Activated naive CD4-positive, alpha-beta T cell treated with anti-CD3 and anti-CD28 coated beads, Interleukin-2, amount 10 ng/mL, durations not matched to agents 7 days and 5 days (primary cell): ENCODE results near the gene DPM3.

Experiments used
- CTCF ChIA-PET: fragments of 350-600 bp; sonication (Branson Sonifier 250); formaldehyde crosslinking; loops from one replicate; lab custom pipeline; 2021; ENCODE audit warnings: antibody characterized with exemption; lab: Charles Lee
- DNase-seq: peaks from one replicate; pipeline ENCODE4 v3.0.0-alpha.2; 2020
- H3K27ac Mint-ChIP-seq: one replicate; pipeline ENCODE4 v1.8.0; 2021; ENCODE audit warnings: mild to moderate bottlenecking, moderate library complexity, mixed read lengths
- H3K27me3 Mint-ChIP-seq: one replicate; pipeline ENCODE4 v1.8.0; 2021; ENCODE audit warnings: mild to moderate bottlenecking, mixed read lengths
- H3K36me3 Mint-ChIP-seq: one replicate; pipeline ENCODE4 v1.8.0; 2021; ENCODE audit warnings: mixed read lengths
- H3K4me1 Mint-ChIP-seq: one replicate; pipeline ENCODE4 v1.8.0; 2021; ENCODE audit warnings: mixed read lengths
- H3K4me3 Mint-ChIP-seq: one replicate; pipeline ENCODE4 v1.8.0; 2021; ENCODE audit warnings: mild to moderate bottlenecking, moderate library complexity, mixed read lengths
- H3K9me3 Mint-ChIP-seq: one replicate; pipeline ENCODE4 v1.8.0; 2021; ENCODE audit warnings: mixed read lengths

DPM3 gene

DNA sequence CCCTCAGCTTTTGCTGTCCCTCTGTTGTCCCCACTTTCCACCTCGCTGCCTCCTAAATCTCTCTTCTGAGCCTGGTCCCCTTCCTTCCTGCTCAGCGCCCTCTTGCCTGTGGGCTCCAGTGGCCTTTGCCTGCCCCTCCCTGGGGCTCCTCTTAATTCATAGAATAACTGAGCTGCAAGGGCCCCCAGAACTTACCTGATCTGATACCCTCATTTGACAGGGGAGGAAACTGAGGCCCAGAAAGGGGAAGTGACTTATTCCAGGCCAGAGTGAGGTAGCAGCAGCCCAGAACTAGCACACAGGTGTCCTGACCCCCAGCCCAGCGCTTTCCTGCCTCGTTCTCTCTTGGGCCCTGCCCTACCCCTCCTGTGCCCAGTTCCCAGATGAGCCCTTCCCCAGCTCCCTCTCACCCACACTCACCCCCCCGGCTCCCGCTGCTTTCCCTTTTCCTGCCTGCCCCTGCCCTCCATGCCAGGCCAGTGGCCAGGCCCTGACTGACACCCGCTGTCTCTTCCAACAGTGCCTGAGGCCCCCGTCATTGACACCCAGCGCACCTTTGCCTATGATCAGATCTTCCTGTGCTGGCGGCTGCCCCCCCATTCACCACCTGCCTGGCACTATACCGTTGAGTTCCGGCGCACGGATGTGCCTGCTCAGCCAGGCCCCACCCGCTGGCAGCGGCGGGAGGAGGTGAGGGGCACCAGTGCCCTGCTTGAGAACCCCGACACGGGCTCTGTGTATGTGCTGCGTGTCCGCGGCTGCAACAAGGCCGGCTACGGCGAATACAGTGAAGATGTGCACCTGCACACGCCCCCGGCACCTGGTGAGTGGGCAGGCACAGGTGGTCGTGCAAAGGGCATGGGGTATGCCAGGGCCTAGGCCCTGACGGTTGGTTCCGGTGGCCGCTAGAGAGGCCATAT, 39.0 kb upstream of the DPM3 start:
- Mint-ChIP-seq H3K4me3 (no peak overlapping the region), H3K9me3 (no peaks in the 10 kb centered on the region), H3K27ac (peak overlapping the region; percentile 34), H3K4me1 (peaks cover 41% of the 10 kb centered on the region), H3K27me3 (no peaks in the 10 kb centered on the region), H3K36me3 (peaks cover 45% of the 10 kb centered on the region)
- CTCF ChIA-PET: interaction anchor here (2.5 kb wide), 1 partner anchor 14 kb away, joined by 37 read pairs; no protein-coding TSS in a partner anchor
- DNase-seq: peak; percentile 10

DNA sequence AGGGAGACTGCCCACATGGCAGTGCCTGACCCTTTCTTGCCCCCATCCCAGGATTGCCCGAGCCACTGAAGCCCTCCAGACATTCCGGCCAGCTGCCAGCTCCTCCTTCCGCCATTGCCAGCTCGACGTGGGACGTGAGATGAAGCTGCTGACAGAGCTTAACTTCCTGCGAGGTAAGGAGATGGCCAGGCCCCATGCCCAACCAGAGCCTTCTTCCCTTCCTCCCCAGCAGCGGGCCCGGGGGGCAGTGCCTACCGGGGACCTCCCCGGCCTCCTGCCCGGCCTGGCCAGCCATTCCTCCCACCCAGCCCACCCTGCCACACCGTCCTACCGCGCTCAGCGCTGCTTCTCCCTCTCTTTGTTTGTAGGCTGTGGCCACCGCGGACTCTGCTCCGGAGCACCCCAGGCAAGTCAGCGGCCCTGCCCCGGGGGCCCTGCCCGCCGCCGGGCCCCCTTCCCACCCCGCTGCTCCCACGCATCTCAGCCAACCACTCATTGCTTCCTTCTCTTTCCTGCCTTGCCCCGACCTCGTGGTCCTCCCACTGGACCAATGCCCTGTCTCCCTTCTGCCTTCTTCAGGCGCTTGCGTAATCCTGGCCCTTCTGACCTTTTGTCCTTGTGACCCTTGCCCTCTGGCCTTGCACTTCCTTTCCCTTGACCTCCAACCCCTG, 38.2 kb upstream of the DPM3 start:
- Mint-ChIP-seq H3K27me3 (no peaks in the 10 kb centered on the region), H3K27ac (peak overlapping the region; percentile 34), H3K4me1 (peaks cover 47% of the 10 kb centered on the region), H3K36me3 (peaks cover 42% of the 10 kb centered on the region), H3K9me3 (no peaks in the 10 kb centered on the region), H3K4me3 (no peak overlapping the region)
- CTCF ChIA-PET: interaction anchor here (1.7 to 2.5 kb wide), 3 partner anchors 15 to 72 kb away, joined by 5 to 37 read pairs (median 19); partner anchors contain the start of genes MTX1 and THBS3
- peak; percentile 11 for DNase-seq

DNA sequence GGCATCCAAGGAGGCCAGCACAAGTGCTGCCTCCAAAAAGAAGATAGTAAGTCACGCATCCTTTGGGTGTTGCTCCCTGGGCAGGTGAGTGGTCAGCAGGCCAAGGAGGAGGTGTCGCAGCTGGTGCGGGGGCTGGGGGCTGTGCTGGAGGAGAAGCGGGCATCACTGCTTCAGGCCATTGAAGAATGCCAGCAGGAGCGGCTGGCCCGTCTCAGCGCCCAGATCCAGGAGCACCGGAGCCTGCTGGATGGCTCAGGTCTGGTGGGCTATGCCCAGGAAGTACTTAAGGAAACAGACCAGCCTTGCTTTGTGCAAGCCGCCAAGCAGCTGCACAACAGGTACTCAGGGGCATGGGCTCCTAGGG, 37.6 kb upstream of the DPM3 start:
- H3K4me3 Mint-ChIP-seq: no peak overlapping the region
- H3K36me3 Mint-ChIP-seq: peaks cover 41% of the 10 kb centered on the region
- peak; percentile 8 for DNase-seq
- peak overlapping the region; percentile 52 for H3K27ac Mint-ChIP-seq
- CTCF ChIA-PET: interaction anchor here (1.0 to 2.5 kb wide), 7 partner anchors 15 to 87 kb away, joined by 4 to 37 read pairs (median 5); partner anchors contain the start of genes MTX1 and THBS3
- no peaks in the 10 kb centered on the region for H3K9me3 Mint-ChIP-seq
- H3K27me3 Mint-ChIP-seq: peaks cover 4% of the 10 kb centered on the region
- H3K4me1 Mint-ChIP-seq: peaks cover 54% of the 10 kb centered on the region

DNA sequence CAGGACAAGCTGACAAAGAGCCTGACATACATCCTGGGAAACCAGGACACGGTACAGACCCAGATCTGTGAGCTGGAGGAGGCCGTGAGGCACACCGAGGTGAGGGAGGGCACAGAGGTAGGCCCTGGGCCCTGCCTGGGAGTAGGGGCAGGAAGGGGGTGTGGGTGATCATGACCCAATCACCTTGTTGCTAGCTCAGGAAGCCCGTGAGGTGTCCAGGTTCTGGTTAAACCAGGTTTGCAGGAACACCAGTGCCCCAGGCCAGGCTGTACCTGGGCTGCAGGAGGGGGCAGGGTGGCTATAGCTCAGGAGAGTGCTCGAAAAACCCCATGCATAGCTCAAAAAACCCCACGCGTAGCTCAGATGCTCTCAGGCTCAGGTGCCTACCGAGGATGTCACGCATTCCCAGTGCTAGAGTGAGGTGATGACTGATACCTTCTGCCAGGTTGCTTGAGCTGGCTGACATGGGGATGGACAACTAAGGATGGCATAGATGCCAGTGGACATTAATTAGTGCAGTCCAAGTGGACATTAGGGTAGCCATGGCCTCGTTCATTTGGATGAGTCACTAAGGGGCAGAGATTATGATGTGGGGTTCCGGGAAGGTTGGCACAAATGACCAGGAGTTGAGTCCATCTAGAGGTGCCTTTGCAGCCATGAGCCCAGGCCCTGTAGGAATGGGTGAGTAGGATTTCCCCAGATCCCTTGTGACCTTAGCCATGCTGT, 37.0 kb upstream of the DPM3 start:
- Mint-ChIP-seq H3K27ac (peak overlapping the region; percentile 56), H3K9me3 (no peaks in the 10 kb centered on the region), H3K36me3 (peaks cover 42% of the 10 kb centered on the region), H3K27me3 (peaks cover 4% of the 10 kb centered on the region), H3K4me3 (no peak overlapping the region), H3K4me1 (peaks cover 57% of the 10 kb centered on the region)
- no peak for DNase-seq
- CTCF ChIA-PET: interaction anchor here (0.7 to 2.5 kb wide), 10 partner anchors 9 to 146 kb away, joined by 3 to 37 read pairs (median 4); partner anchors contain the start of genes MTX1 and THBS3

DNA sequence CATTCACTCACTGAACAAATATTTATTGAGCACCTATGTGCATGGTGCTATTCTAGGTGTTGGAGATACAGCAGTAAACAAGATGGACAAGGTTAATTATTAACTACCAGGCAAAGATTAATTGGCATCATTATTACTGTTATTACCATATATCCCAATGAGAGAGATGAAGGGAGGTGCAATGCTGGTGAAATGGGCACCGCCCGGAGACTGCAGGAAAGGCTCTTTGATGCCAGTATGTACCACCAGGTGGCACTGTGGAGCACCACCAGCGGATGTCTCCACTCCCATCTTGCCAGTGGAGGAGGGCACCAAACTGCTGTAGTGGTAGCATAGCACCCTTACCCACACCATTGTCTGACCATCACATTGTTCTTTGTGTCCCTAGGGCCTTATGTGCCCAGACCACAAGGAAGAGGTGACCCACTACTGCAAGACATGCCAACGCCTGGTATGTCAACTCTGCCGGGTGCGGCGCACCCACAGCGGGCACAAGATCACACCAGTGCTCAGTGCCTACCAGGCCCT, 36.3 kb upstream of the DPM3 start:
- Mint-ChIP-seq H3K36me3 (peaks cover 45% of the 10 kb centered on the region), H3K4me1 (peaks cover 64% of the 10 kb centered on the region)

DNA sequence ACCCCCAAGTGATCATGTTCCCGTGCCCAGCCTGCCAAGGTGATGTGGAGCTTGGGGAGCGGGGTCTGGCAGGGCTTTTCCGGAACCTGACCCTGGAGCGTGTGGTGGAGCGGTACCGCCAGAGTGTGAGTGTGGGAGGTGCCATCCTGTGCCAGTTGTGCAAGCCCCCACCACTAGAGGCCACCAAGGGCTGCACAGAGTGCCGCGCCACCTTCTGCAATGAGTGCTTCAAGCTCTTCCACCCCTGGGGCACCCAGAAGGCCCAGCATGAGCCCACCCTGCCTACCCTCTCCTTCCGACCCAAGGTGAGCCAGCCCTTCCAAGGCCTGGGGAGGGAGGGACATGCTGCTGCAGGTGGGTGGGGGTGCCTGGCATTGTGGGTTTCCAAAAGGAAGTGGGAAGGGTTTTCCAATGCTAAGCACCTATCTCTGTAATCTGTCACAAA, 35.6 kb upstream of the DPM3 start:
- Mint-ChIP-seq H3K27ac (peak overlapping the region; percentile 56), H3K36me3 (peaks cover 45% of the 10 kb centered on the region), H3K9me3 (no peaks in the 10 kb centered on the region), H3K27me3 (peaks cover 4% of the 10 kb centered on the region), H3K4me1 (peaks cover 70% of the 10 kb centered on the region), H3K4me3 (peak overlapping the region; percentile 97)
- DNase-seq: peak; percentile 43
- CTCF ChIA-PET: interaction anchor here (0.7 to 13.8 kb wide), 7 partner anchors 11 to 91 kb away, joined by 3 to 226 read pairs (median 26); partner anchors contain the start of genes MTX1 and THBS3

More for the DNA sequence above, 36.3 kb upstream of the DPM3 start:
- no peaks in the 10 kb centered on the region for H3K9me3 Mint-ChIP-seq
- CTCF ChIA-PET: interaction anchor here (0.7 to 4.4 kb wide), 13 partner anchors 9 to 147 kb away, joined by 3 to 56 read pairs (median 5); partner anchors contain the start of genes MTX1 and THBS3
- H3K27me3 Mint-ChIP-seq: peaks cover 4% of the 10 kb centered on the region
- H3K4me3 Mint-ChIP-seq: peak overlapping the region; percentile 97
- peak overlapping the region; percentile 56 for H3K27ac Mint-ChIP-seq
- peak; percentile 92 for DNase-seq

DNA sequence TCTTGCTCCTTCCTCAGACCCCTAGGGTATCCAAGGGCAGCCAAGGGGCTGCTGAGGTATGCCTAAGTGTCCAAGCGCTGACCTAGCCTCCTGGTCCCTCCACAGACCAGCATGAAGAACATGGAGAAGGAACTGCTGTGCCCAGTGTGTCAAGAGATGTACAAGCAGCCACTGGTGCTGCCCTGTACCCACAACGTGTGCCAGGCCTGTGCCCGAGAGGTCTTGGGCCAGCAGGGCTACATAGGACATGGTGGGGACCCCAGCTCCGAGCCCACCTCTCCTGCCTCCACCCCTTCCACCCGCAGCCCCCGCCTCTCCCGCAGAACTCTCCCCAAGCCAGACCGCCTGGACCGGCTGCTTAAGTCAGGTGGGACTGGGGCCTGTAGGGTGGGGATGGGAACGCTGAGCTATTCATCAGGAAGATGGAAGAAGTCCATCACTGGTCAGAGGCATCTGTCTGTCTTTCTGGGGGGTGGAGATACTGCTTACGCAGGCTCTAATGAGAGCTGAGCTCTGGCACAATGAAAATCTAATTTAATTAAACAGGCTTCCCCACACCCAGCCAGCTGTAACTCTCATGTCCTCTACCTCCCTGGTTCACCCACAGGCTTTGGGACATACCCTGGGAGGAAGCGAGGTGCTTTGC, 35.1 kb upstream of the DPM3 start:
- peak overlapping the region; percentile 97 for H3K4me3 Mint-ChIP-seq
- H3K27me3 Mint-ChIP-seq: peaks cover 4% of the 10 kb centered on the region
- H3K9me3 Mint-ChIP-seq: no peaks in the 10 kb centered on the region
- CTCF ChIA-PET: interaction anchor here (0.6 to 13.8 kb wide), 10 partner anchors 11 to 133 kb away, joined by 3 to 226 read pairs (median 5); partner anchors contain the start of genes FDPS, MTX1 and THBS3
- H3K4me1 Mint-ChIP-seq: peaks cover 70% of the 10 kb centered on the region
- H3K36me3 Mint-ChIP-seq: peaks cover 47% of the 10 kb centered on the region
- H3K27ac Mint-ChIP-seq: peak overlapping the region; percentile 49
- no peak for DNase-seq

DNA sequence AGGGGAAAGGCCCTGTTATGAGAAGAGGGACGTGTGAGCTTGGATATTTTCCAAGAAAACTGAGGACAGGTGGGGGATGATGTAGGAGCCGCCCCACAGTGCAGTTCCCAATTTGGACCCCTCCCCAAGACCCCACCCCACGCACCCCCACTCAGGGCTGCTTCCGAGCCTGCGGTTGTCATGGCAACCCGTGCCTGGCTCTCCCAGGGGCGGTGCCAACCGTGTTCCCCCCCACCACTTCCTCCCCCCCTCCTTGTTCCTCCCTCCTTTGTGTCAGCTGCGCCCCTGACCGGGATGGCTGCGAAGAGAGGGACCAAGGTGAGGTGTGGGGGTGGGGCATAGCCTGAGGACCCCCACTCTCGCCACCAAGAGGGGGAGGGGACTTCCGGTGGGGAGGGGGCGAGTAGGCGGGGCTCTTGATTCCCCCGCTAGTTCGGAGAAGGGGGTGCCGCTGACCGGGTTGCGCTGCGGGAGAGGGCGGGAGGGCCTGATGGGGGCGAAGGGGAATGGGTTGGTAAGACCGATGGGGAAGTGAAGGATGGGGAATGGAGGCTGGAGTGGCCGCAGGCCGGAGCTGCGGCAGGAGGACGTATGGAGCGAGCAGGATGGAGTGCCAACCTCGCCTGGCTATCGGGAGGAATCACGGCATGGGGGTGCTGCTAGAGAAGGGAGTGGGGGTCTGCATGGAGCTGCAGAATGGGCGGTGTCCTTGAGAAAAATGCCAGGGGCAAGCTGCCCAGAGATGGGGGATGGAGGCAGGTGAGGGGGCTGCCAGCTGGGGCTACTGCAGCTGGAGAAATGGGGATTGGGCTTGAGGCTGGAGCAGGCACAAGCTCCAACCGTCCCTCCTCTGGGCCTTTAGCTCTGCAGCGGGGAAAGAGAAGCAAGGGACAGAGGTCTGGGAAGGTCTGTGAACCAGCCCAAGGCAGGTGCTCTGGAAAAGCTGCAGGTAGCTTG, 34.3 kb upstream of the DPM3 start:
- peak; percentile 78 for DNase-seq
- Mint-ChIP-seq H3K27ac (peak overlapping the region; percentile 98), H3K9me3 (no peaks in the 10 kb centered on the region), H3K4me3 (peak overlapping the region; percentile 97), H3K36me3 (peaks cover 50% of the 10 kb centered on the region), H3K27me3 (peaks cover 4% of the 10 kb centered on the region), H3K4me1 (peaks cover 71% of the 10 kb centered on the region)
- CTCF ChIA-PET: interaction anchor here (0.6 to 13.8 kb wide), 11 partner anchors 12 to 134 kb away, joined by 3 to 226 read pairs (median 6); partner anchors contain the start of genes FDPS, MTX1 and THBS3

DNA sequence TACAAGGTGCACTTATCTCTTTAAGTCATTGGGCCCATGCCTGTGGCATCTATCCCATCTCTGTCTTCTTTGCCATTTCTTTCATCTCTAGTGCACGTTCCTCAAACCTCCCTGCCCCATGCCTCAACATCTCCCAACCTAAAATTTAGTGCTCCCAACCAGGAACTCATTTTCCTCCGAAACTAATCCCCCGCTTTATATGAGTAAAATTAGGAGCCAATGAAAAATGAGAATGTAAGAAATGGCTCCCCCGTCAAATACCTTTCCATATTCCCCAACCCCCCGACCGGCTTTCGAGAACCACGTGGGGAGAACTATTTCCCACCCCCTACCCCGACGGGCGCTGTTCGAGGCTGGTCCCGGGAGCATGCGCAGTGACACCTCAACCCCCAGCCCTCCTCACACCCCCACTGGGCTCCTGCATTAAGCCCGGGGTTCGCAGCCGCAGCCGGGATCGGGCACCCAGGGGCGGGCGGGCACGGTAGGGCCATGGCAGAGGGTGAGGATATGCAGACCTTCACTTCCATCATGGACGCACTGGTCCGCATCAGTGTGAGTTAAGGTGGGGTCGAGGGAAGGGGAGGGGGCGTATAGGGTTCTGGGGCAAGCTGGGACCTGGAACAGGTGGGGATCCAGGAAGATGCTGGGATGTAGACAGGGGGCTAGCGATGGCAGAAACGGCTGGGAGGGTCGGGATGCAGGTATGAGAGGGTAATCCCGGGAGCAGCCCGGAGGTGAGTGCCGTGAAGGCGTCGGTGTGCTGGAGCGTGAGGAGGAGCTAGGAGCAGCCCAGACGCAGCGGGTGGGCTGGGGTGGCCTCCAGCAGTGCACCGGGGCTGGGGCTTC, 33.4 kb upstream of the DPM3 start, which contains the start of gene TRIM46:
Gene TRIM46, plus strand, starts transcription at position 372 of the 846 bp plus-strand sequence. Its CDS starts 118 bp downstream, at position 490.
- CTCF ChIA-PET: interaction anchor here (0.8 to 13.8 kb wide), 20 partner anchors 9 to 200 kb away, joined by 3 to 226 read pairs (median 6); partner anchors contain the start of genes CKS1B, DPM3, MTX1 and SLC50A1
- peak; percentile 77 for DNase-seq
- no peaks in the 10 kb centered on the region for H3K9me3 Mint-ChIP-seq
- H3K27ac Mint-ChIP-seq: peak within 1 kb of the TSS; percentile 98
- peaks cover 48% of the 10 kb centered on the region for H3K36me3 Mint-ChIP-seq
- peak within 1 kb of the TSS; percentile 97 for H3K4me3 Mint-ChIP-seq
- H3K27me3 Mint-ChIP-seq: peaks cover 4% of the 10 kb centered on the region
- H3K4me1 Mint-ChIP-seq: peaks cover 63% of the 10 kb centered on the region

DNA sequence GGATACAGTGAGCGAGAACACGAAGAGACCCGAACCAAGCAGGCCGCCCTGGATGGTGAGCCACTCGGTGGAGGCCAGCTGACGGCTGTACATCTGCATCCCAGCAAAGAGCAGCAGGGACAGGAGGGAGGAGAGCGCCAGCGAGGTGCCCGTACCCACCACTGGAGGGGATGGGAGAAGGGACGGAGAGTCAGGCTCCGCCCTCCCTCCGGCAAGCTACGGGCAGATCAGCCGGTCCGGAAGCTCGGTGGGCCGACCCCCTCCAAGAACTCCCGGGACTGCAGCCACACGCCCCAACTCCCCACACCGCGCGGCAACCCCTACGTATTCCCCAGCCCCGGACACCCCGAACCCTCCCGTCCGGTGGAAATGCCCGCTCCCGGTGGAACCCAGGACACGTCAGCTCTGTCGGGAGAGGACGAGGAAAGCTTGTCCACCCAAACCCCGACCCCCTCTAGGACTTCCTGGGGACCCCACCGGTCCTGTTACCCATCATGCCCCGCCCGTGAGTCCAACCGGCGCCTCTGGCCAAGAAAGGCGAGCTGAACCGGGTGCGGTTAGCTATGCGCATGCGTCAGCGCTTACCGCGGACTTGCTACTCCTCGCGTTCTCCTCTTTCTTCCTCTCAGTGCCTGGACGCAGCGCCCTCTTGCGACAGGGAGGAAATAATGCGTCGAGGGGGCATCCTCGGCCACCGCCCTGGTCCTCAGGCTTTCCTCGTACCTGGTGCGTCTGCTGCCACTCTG, 32.6 kb upstream of the DPM3 start, which contains the start of gene KRTCAP2:
Gene KRTCAP2, minus strand, starts transcription at position 573 of the 746 bp plus-strand sequence. Its CDS starts 80 bp downstream, at position 493.
- H3K27me3 Mint-ChIP-seq: peaks cover 4% of the 10 kb centered on the region
- H3K4me1 Mint-ChIP-seq: peaks cover 65% of the 10 kb centered on the region
- CTCF ChIA-PET: interaction anchor here (0.6 to 13.8 kb wide), 26 partner anchors 8 to 315 kb away, joined by 3 to 226 read pairs (median 4); partner anchors contain the start of genes CKS1B, DPM3, EFNA4 and MTX1
- peak within 1 kb of the TSS; percentile 97 for H3K4me3 Mint-ChIP-seq
- peak within 1 kb of the TSS; percentile 98 for H3K27ac Mint-ChIP-seq
- DNase-seq: peak; percentile 97
- H3K9me3 Mint-ChIP-seq: no peaks in the 10 kb centered on the region
- H3K36me3 Mint-ChIP-seq: peaks cover 44% of the 10 kb centered on the region
